Small intestine (tissue), 7 donors: ENCODE results near the gene FYB1. TPM values are rescaled to one million over a fixed set of nuclear protein-coding genes. Genes with fewer than 3 reads are reported as not detected.
A peak's percentile ranks its signal among the peaks of the same experiment; 100 is the strongest.

Experiments used
- DNase-seq, 2 donors: peaks; one replicate each; pipeline versions ENCODE4 v3.0.0 to v3.0.0-alpha.2; 2013
- FAIRE-seq: peaks from 2 replicates; lab custom pipeline; 2012; peaks lifted over from hg19 to GRCh38; lab: Jason Lieb, UNC
- H3K27ac ChIP-seq, 3 donors: one replicate each; pipeline ENCODE4 v1.5.1; 2013; ENCODE audit warnings: low read length in 2 of 3, mild to moderate bottlenecking in 2 of 3, control low read depth in 1 of 3, inconsistent platforms in 1 of 3, low read depth in 1 of 3, moderate library complexity in 1 of 3
- H3K27me3 ChIP-seq, 3 donors: one replicate each; pipeline ENCODE4 v1.6.1; 2013; ENCODE audit warnings: low read length in 3 of 3, inconsistent platforms in 1 of 3; ENCODE audit not compliant: control insufficient read depth in 3 of 3, insufficient read depth in 3 of 3
- H3K36me3 ChIP-seq, 3 donors: one replicate each; pipeline ENCODE4 v1.6.1; 2013; ENCODE audit warnings: low read length in 3 of 3, inconsistent platforms in 1 of 3, low read depth in 1 of 3, mild to moderate bottlenecking in 1 of 3, moderate library complexity in 1 of 3; ENCODE audit not compliant: control insufficient read depth in 3 of 3, insufficient read depth in 2 of 3
- H3K4me1 ChIP-seq, 3 donors: one replicate each; pipeline ENCODE4 v1.6.1; 2013; ENCODE audit warnings: low read length in 2 of 3, inconsistent platforms in 1 of 3, low read depth in 1 of 3, mild to moderate bottlenecking in 1 of 3, moderate library complexity in 1 of 3; ENCODE audit not compliant: control insufficient read depth in 3 of 3, insufficient read depth in 2 of 3
- H3K4me3 ChIP-seq, 3 donors: one replicate each; pipeline ENCODE4 v1.5.1; 2013; ENCODE audit warnings: low read length in 3 of 3, control low read depth in 1 of 3, inconsistent platforms in 1 of 3, low read depth in 1 of 3, mild to moderate bottlenecking in 1 of 3, moderate library complexity in 1 of 3
- H3K9me3 ChIP-seq, 2 donors: one replicate each; pipeline ENCODE4 v1.6.1; 2013; ENCODE audit warnings: low read depth in 1 of 2, low read length in 1 of 2; ENCODE audit not compliant: control insufficient read depth in 2 of 2, insufficient read depth in 1 of 2
- WGBS, 3 donors: extraction: QIAGEN DNeasy Blood & Tissue Kit; methylation state at CpG; one replicate each; pipeline ENCODE4 v1.1.7; 2013; 5-methylcytosine and 5-hydroxymethylcytosine counted together
- polyA plus RNA-seq, 4 donors: library from polyadenylated mRNA; stranded (reverse) in 3 of 4; unstranded in 1 of 4; fragments of 200-250 nt in 3 of 4; fragments of 120-200 nt in 1 of 4; gene quantifications; one replicate each; pipeline versions ENCODE4 v1.2.1 to v1.2.3, GENCODE V29; 2013
- donor health status: healthy with polysubstance abuse.
- donor health status: control.
- donor health status: control.
- donor health status: Bipolar disorder and iron deficiency.
- donor health status: healthy.

FYB1 gene
- polyA plus RNA-seq, 4 donors, result 3.5 to 12.4 (median 4.9) TPM

DNA sequence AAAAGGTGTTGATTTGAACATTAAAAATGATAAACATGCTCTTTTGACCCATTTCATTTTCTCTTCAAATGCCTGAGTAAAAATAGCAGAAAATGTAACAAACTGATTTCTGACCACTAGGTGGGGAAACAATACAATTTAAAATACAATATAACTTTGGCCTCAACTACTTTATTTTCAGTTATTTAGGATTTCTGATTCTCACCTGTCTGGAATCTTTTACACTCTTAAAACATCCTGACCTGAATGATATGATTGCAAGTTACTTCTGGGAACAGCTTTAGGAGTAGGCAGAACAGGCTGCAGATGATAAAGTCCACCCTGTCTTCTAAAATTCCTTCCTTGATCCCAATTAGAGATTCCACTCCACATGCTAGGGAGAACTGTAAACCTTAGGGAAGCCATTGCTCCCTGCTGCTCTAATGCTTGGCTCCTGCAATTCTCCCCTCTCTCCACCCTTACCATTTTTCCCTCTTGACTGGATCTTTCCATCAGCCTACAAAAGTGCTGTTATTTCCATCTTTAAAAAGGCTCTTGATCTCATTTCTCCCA lies 70.3 kb downstream of the FYB1 start:
- H3K4me1 ChIP-seq, result no peaks in the 10 kb centered on the region
- DNase-seq (peak in 1 of 2 donors; percentile 13), FAIRE-seq (no peak)
- H3K27ac ChIP-seq, result no peak overlapping the region
- no peak overlapping the region for H3K4me3 ChIP-seq
- no peaks in the 10 kb centered on the region for H3K9me3 ChIP-seq
- H3K27me3 ChIP-seq, result no peaks in the 10 kb centered on the region
- no peaks in the 10 kb centered on the region for H3K36me3 ChIP-seq

DNA sequence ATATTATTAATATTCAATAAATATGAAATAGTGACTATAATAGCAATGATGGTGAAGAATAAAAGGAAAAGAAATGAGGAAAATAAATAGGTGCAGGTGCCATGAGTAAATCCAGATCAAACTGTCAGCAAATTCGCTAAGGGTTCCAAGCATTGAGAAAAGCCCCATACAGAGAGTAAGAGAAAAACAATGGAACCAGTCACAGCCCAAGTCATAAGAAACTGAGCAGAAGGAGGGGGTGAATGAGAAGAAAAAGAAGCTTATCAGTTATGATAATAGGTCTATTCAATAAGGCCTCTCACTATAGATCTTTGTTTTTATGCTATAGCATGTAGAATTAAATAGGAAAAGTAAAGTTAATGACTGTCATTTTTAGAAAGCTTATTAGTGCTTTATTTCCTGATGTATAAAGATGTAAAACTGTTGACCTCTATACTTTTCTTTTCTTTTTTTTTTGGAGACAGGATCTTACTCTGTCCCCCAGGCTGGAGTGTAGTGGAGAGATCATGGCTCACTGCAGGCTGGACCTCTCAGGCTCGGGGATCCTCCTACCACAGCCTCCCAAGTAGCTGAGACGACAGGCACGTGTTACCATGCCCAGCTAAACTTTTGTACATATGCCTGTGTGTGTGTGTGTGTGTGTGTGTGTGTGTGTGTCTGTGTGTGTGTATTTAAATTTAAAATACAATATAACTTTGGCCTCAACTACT lies 72.4 kb downstream of the FYB1 start:
- Histone ChIP-seq H3K27ac (no peak overlapping the region), H3K9me3 (no peaks in the 10 kb centered on the region), H3K4me1 (no peaks in the 10 kb centered on the region), H3K4me3 (no peak overlapping the region), H3K36me3 (no peaks in the 10 kb centered on the region), H3K27me3 (no peaks in the 10 kb centered on the region)
- WGBS, 3 donors, result 72 to 84% (median 78%) methylated on average over 4 of the region's 4 CpGs
- no peak for DNase-seq
- FAIRE-seq, result no peak

DNA sequence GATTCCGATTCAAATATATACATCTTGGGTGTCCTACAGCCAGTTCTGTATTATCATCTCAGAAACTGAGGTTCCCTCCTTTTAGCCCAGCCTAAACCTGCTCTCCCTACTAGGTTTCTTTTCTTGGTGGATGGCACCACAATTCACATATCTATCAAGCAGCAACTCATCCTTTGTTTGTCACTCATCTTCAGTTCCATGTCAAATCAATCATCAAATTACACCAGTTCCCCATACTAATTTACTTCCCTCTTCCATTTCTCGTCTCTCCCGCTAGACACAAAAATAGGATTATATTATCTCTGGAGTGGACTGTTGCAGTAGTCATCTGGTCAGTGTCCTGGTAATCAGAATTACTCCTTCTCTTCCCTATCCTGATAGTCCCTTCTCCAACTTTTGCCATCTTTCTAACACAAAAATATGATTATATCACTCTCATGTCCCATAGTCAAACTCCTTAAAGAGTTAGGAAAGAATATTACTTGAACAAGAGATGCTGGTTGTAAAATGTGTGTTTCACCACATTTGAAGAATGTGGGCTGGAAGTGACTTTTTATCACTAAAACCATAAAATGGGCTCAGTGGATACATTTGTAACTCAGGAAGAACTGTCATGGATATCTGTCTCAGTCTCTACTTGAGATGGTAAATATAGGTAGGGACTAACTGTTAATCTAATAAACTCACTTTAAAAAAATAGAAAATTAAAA lies 76.1 kb downstream of the FYB1 start:
- DNase-seq, result no peak
- Histone ChIP-seq H3K36me3 (no peaks in the 10 kb centered on the region), H3K27me3 (no peaks in the 10 kb centered on the region), H3K27ac (no peak overlapping the region), H3K4me1 (no peaks in the 10 kb centered on the region), H3K9me3 (no peaks in the 10 kb centered on the region), H3K4me3 (no peak overlapping the region)
- no peak for FAIRE-seq
- WGBS, 3 donors, result 76 to 94% (median 86%) methylated on average over 3 of the region's 3 CpGs

DNA sequence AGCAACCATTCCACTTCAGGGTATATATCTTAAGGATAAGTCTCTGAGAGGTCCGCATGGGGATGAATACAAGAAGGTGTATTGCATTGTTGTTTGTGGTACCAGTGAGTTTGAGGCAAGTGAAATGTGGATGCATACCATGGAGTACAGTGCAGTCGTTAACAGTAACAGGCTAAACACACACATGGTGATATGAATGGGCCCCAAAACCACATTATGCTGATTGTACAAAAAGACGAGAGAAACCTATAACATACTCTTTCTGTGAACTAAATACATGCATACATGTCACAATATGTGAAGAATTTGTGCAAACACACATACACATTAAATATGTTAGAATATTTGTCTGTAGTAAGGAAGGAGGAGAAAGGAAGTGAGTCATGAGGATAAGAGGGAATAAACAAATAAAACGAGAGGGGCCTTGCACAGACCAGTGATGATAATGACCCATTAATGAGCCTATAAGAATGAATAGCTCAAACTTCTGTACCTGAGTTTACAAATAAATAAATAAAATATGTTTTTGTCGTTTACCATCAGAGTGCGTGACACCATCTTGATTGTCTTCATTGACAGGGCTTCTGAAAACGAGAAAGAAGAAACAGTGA lies 78.7 kb downstream of the FYB1 start:
- H3K27ac ChIP-seq, result no peak overlapping the region
- no peaks in the 10 kb centered on the region for H3K27me3 ChIP-seq
- H3K36me3 ChIP-seq, result no peaks in the 10 kb centered on the region
- DNase-seq (no peak), FAIRE-seq (no peak)
- H3K4me1 ChIP-seq, result no peaks in the 10 kb centered on the region
- 78 to 80% (median 80%) methylated on average over 7 of the region's 7 CpGs for WGBS, 3 donors
- H3K4me3 ChIP-seq, result no peak overlapping the region
- no peaks in the 10 kb centered on the region for H3K9me3 ChIP-seq

DNA sequence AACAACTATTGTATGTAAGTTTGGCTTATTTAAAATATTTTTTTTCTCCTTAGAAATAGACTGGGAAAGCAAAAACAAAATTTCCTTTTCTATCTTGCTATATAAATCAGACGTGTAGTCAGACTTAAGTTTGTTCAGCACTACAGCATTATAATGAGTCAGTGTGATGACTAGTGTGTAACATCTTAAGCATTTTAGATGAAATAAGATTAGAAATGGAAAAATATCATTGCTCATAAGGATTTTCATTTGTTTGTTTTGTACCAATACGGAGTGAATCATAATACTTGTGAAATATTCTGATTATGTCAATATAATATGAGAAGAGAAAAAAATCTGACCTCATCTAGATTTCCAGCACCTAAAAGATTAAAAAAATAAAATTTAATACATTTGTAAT lies 80.5 kb downstream of the FYB1 start:
- H3K27ac ChIP-seq, result no peak overlapping the region
- H3K27me3 ChIP-seq, result no peaks in the 10 kb centered on the region
- H3K36me3 ChIP-seq, result peaks cover 0 to 2% (median 0%) of the 10 kb centered on the region in 3 donors
- no peak for FAIRE-seq
- no peak for DNase-seq
- WGBS, 3 donors, result 61 to 70% (median 61%) methylated on average over 2 of the region's 2 CpGs
- H3K4me3 ChIP-seq, result no peak overlapping the region
- H3K9me3 ChIP-seq, result no peaks in the 10 kb centered on the region
- H3K4me1 ChIP-seq, result no peaks in the 10 kb centered on the region

DNA sequence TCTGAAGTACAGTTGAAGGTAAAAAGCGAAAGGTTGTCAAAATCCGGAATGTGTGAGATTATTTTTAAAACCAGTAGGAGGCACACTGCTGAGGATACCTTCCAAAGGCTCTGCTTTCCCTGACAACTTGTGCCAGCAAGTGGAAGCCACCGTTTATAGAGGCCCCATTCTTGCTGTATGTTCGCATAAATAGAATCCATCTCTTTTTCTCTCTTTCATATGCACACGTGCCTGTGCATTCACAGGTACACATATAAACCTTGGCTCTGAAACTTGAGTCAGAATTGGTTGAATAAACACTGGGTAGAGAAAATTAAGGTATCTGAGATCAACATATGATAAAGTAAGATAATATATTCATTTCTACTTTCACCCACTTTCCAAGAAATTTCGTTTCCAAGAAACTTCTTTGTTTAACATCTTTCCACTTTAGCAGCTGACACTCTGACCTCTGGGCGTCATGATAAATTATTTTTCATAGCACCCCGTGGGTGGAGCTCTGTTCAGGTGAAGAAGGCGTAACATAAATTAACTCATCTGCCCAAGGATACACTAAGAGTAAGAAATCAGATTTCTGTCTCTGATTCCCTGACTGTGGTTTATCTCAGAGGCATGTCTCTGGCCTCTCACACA lies 81.4 kb downstream of the FYB1 start:
- 38 to 60% (median 45%) methylated on average over 9 of the region's 9 CpGs for WGBS, 3 donors
- Histone ChIP-seq H3K4me1 (no peaks in the 10 kb centered on the region), H3K27me3 (no peaks in the 10 kb centered on the region), H3K9me3 (no peaks in the 10 kb centered on the region), H3K36me3 (peaks cover 0 to 2% (median 2%) of the 10 kb centered on the region in 3 donors), H3K4me3 (no peak overlapping the region), H3K27ac (no peak overlapping the region)
- no peak for DNase-seq
- FAIRE-seq, result no peak

DNA sequence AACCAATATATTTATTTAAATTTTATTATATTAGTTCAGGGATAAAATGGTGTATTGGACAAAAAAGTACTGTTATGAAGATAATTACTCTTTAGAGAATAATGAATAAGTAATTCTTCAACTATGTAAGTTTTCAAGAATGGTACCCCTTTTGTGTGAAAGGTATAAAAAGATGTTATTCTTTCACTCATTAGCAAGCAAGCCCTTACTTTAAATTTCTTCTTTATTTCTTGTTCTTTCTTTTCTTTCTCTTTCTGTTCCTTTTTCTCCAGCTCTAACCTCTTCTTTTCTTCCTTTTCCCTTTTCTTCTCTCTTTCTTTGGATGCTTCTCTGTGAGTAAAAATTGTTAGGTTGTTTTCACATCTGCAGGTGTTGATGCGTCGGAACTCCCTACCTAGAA lies 82.0 kb downstream of the FYB1 start:
- DNase-seq (no peak), FAIRE-seq (no peak)
- Histone ChIP-seq H3K27ac (no peak overlapping the region), H3K4me1 (no peaks in the 10 kb centered on the region), H3K9me3 (no peaks in the 10 kb centered on the region), H3K27me3 (no peaks in the 10 kb centered on the region), H3K36me3 (peaks cover 0 to 2% (median 2%) of the 10 kb centered on the region in 3 donors), H3K4me3 (no peak overlapping the region)
- WGBS, 3 donors, result 81 to 85% (median 83%) methylated on average over 2 of the region's 2 CpGs

DNA sequence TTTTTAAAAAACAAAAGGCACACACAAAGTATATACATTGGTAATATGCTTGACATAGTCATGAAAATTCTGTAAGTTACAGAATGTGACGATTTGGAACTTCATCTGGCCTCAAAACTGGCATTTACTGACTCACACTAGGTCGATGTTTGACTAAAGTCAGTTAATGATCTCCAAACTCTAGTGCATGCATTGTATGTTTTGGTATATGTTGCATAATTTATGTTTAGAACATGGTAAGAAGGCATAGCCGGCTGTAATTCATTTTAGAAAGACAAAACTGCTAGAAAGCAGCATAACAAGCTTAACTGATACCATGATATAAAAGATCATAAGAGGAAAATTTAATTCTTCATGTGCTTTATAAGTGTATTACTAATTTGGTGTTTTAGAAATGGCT lies 86.6 kb downstream of the FYB1 start:
- Histone ChIP-seq H3K27ac (no peak overlapping the region), H3K4me3 (no peak overlapping the region), H3K4me1 (no peaks in the 10 kb centered on the region), H3K9me3 (no peaks in the 10 kb centered on the region), H3K36me3 (peaks cover 0 to 2% (median 2%) of the 10 kb centered on the region in 3 donors), H3K27me3 (no peaks in the 10 kb centered on the region)
- DNase-seq, result no peak
- FAIRE-seq, result no peak
- 43 to 69% (median 50%) methylated on average over 3 of the region's 3 CpGs for WGBS, 3 donors
